GM12878 (cell line): ENCODE data around the gene VIPR1. TPM values are rescaled to one million over a fixed set of nuclear protein-coding genes. Genes with fewer than 3 reads are reported as not detected.

Experiments used
- ATAC-seq: fragments of 200-7000 bp; cut with Tn5 transposase; 3 replicates; pipeline ENCODE4 v1.9.1; 2020; ENCODE audit warnings: mild to moderate bottlenecking, moderate library complexity
- BruUV-seq: library from RNA; stranded (reverse); fragments of 400-500 nt; replicated peaks from 2 replicates; lab custom pipeline; 2021; lab: Mats Ljungman, UMichigan
- CTCF ChIA-PET: fragments of 300-600 bp; sonication (Branson Sonifier 250); formaldehyde crosslinking; extraction: SDS; loops from one replicate; lab custom pipeline; 2021; ENCODE audit warnings: inconsistent platforms; lab: Yijun Ruan, JAX
- POLR2A ChIA-PET: fragments of 350-600 bp; formaldehyde crosslinking; extraction: SDS; loops from one replicate; lab custom pipeline; 2021; ENCODE audit warnings: inconsistent platforms; lab: Charles Lee
- RAD21 ChIA-PET: fragments of 300-600 bp; sonication (Branson Sonifier 250); formaldehyde crosslinking; loops from one replicate; lab custom pipeline; 2023; ENCODE audit warnings: antibody characterized with exemption; ENCODE audit not compliant: unreplicated experiment; lab: Charles Lee
- SMC1A ChIA-PET: fragments of 300-600 bp; sonication (Branson Sonifier 250); formaldehyde crosslinking; loops from one replicate; lab custom pipeline; 2023; ENCODE audit not compliant: unreplicated experiment, uncharacterized antibody; lab: Charles Lee
- DNase-seq: peaks from one replicate; pipeline ENCODE4 v3.0.0-alpha.2; 2011; ENCODE audit warnings: low read depth, low spot score
- FAIRE-seq: peaks from 3 replicates; lab custom pipeline; 2011; peaks lifted over from hg19 to GRCh38; lab: Jason Lieb, UNC
- H2AFZ ChIP-seq: 2 replicates; pipeline ENCODE4 v1.6.0; 2011; ENCODE audit warnings: low read depth, low read length, control low read depth; ENCODE audit not compliant: control insufficient read depth
- H3K27ac ChIP-seq: 2 replicates; pipeline ENCODE4 v1.5.1; 2011; ENCODE audit warnings: control low read depth; ENCODE audit not compliant: control insufficient read depth, insufficient read depth
- H3K27me3 ChIP-seq, 2 experiments: replicated peaks in 1 of 2; 2 replicates each; pipeline versions ENCODE4 v1.6.0 to v1.6.1; 2011; ENCODE audit warnings: low read length in 1 of 2; ENCODE audit not compliant: control insufficient read depth in 2 of 2, insufficient read depth in 2 of 2
- H3K36me3 ChIP-seq, 2 experiments: 2 replicates each; pipeline ENCODE4 v1.5.1; 2011; ENCODE audit warnings: low read length in 1 of 2; ENCODE audit not compliant: control insufficient read depth in 2 of 2, insufficient read depth in 2 of 2
- H3K4me1 ChIP-seq: 2 replicates; pipeline ENCODE4 v1.6.1; 2011; ENCODE audit warnings: mild to moderate bottlenecking, low read length, moderate library complexity, mixed read lengths; ENCODE audit not compliant: control insufficient read depth, insufficient read depth
- H3K4me2 ChIP-seq: 2 replicates; pipeline ENCODE4 v1.6.0; 2011; ENCODE audit warnings: control low read depth; ENCODE audit not compliant: control insufficient read depth, insufficient read depth
- H3K4me3 ChIP-seq: fragments of 200-600 bp; sonication (generic); 2 replicates; pipeline ENCODE4 v1.5.1; 2016
- H3K79me2 ChIP-seq: 2 replicates; pipeline ENCODE4 v1.6.0; 2011; ENCODE audit warnings: low read length; ENCODE audit not compliant: control insufficient read depth, insufficient read depth
- H3K9ac ChIP-seq: 2 replicates; pipeline ENCODE4 v1.8.0; 2011; ENCODE audit warnings: low read length, control low read depth, mixed read lengths; ENCODE audit not compliant: control insufficient read depth, insufficient read depth
- H3K9me3 ChIP-seq: replicated peaks from 3 replicates; pipeline ENCODE4 v1.5.1; 2011; ENCODE audit warnings: mild to moderate bottlenecking, low read length; ENCODE audit not compliant: control insufficient read depth, insufficient read depth
- H4K20me1 ChIP-seq: 2 replicates; pipeline ENCODE4 v1.6.0; 2011; ENCODE audit not compliant: control insufficient read depth, insufficient read depth
- CHD2 ChIP-seq: IDR thresholded peaks from 2 replicates; pipeline ENCODE4 v1.6.1; 2011; ENCODE audit warnings: low read depth, low read length, improper control_type of control experiment, borderline replicate concordance
- E2F8 ChIP-seq: fragments of 450-650 bp; IDR thresholded peaks from 2 replicates; pipeline ENCODE4 v1.6.1; 2018; ENCODE audit warnings: mild to moderate bottlenecking, low read depth, moderate library complexity; ENCODE audit not compliant: partially characterized antibody
- E4F1 ChIP-seq: fragments of 450-650 bp; IDR thresholded peaks from 2 replicates; pipeline ENCODE4 v1.6.1; 2018; ENCODE audit warnings: borderline replicate concordance, mild to moderate bottlenecking; ENCODE audit not compliant: partially characterized antibody
- ESRRA ChIP-seq: IDR thresholded peaks from 2 replicates; pipeline ENCODE4 v1.6.1; 2012; ENCODE audit warnings: mild to moderate bottlenecking, low read length, improper control_type of control experiment
- HDAC2 ChIP-seq: fragments of 200-600 bp; sonication (generic); IDR thresholded peaks from 2 replicates; pipeline ENCODE4 v1.6.1; 2017
- IRF4 ChIP-seq: IDR thresholded peaks from 2 replicates; pipeline ENCODE4 v1.6.1; 2011; ENCODE audit warnings: low read depth, low read length
- KLF5 ChIP-seq: fragments of 450-650 bp; IDR thresholded peaks from 2 replicates; pipeline ENCODE4 v1.6.1; 2014; ENCODE audit warnings: mild to moderate bottlenecking; ENCODE audit not compliant: partially characterized antibody
- MLLT1 ChIP-seq: fragments of 450-650 bp; IDR thresholded peaks from 2 replicates; pipeline ENCODE4 v1.6.1; 2016; ENCODE audit warnings: mild to moderate bottlenecking
- RAD21 ChIP-seq: IDR thresholded peaks from 2 replicates; pipeline ENCODE4 v1.6.1; 2011; ENCODE audit warnings: mild to moderate bottlenecking, low read depth, low read length, moderate library complexity; ENCODE audit not compliant: insufficient read depth
- SMC3 ChIP-seq: IDR thresholded peaks from 2 replicates; pipeline ENCODE4 v1.6.1; 2011; ENCODE audit warnings: low read length, improper control_type of control experiment, borderline replicate concordance
- SREBF2 ChIP-seq: IDR thresholded peaks from 2 replicates; pipeline ENCODE4 v1.6.1; 2012; ENCODE audit warnings: mild to moderate bottlenecking, low read length
- TAF1 ChIP-seq: IDR thresholded peaks from 2 replicates; pipeline ENCODE4 v1.6.1; 2011; ENCODE audit warnings: mild to moderate bottlenecking, low read depth, low read length, borderline replicate concordance
- TBL1XR1 ChIP-seq: IDR thresholded peaks from 2 replicates; pipeline ENCODE4 v1.6.1; 2012; ENCODE audit warnings: low read depth, low read length, improper control_type of control experiment
- ZBED1 ChIP-seq: IDR thresholded peaks from 2 replicates; pipeline ENCODE4 v1.6.1; 2016; ENCODE audit warnings: borderline replicate concordance
- WGBS: methylation state at CpG from one replicate; pipeline ENCODE4 v1.1.6; 2016; ENCODE audit warnings: low lambda C conversion rate; ENCODE audit not compliant: insufficient replicate concordance, insufficient coverage; ENCODE audit errors: missing lambda C conversion rate; 5-methylcytosine and 5-hydroxymethylcytosine counted together
- in situ Hi-C: fragments of 300-500 bp; cut with MboI; formaldehyde crosslinking; loops from 9 replicates; pipeline ENCODE4 v1.14.3; 2018; ENCODE audit warnings: mixed read lengths
- intact Hi-C: fragments of 100-400 bp; cut with micrococcal nuclease; formaldehyde crosslinking; loops from one replicate; pipeline ENCODE4 v1.14.2; 2022; ENCODE audit not compliant: unreplicated experiment
- polyA plus RNA-seq, 11 experiments: library from polyadenylated mRNA; depleted of rRNA in 4 of 11; unstranded in 6 of 11; stranded (reverse) in 5 of 11; fragments of >200 nt; fragmentation: Nextera tagmentation in 4 of 11; fragmentation: Illumina TruSeq in 1 of 11; extraction: Ambion mirVana in 4 of 11; extraction: Trizol in 1 of 11; gene quantifications; 1 replicate in 1 of 11; 2 replicates in 10 of 11; pipeline versions ENCODE4 v1.2.1 to v1.2.3, GENCODE V29; 2011 to 2016; ENCODE audit warnings: inconsistent platforms in 2 of 11, missing spikeins in 2 of 11, low read depth in 1 of 11
- total RNA-seq, 4 experiments: library from RNA; depleted of rRNA in 3 of 4; stranded (reverse); fragments of >200 nt in 3 of 4; fragmentation: Illumina TruSeq in 1 of 4; extraction: Trizol in 1 of 4; gene quantifications; 2 replicates each; pipeline versions ENCODE4 v1.2.1 to v1.2.3, GENCODE V29; 2013 to 2021

VIPR1 gene
- total and polyA plus RNA-seq, 10 of the 15 experiments (the other 5 are each of a cell fraction or from before 2014, with no cell fraction given) = 0.03 to 0.28 (median 0.12) TPM; not detected in 6

- H3K4me2 ChIP-seq = no peak overlapping the region
- no TSS peak for BruUV-seq
- peaks cover 11% of the 10 kb centered on the region for H3K9me3 ChIP-seq
- no peak overlapping the region for H3K27ac ChIP-seq
- ChIA-PET POLR2A (interaction anchor here (1.0 kb wide), 1 partner anchor 13 kb away, joined by 8 read pairs; no protein-coding TSS in a partner anchor), SMC1A (interaction anchor here (0.6 kb wide), 1 partner anchor 25 kb away, joined by 4 read pairs; no protein-coding TSS in a partner anchor), RAD21 (interaction anchor here (0.8 kb wide), 1 partner anchor 35 kb away, joined by 4 read pairs; no protein-coding TSS in a partner anchor), CTCF (interaction anchor here (1.0 to 2.1 kb wide), 5 partner anchors 12 to 331 kb away, joined by 3 to 7 read pairs (median 4); partner anchors contain the start of gene NKTR)
- in situ Hi-C loops = loop anchor here (10.0 kb wide), 1 partner anchor 167 kb away; no protein-coding TSS in a partner anchor
- intact Hi-C loops = no loop called here
- H2AFZ ChIP-seq = no peak overlapping the region
- DNase-seq (no peak), FAIRE-seq (no peak), ATAC-seq (no peak)
- H3K4me3 ChIP-seq = no peak overlapping the region
- H3K79me2 ChIP-seq = peaks cover 30% of the 10 kb centered on the region
- peaks cover 3% of the 10 kb centered on the region for H3K4me1 ChIP-seq
- H3K9ac ChIP-seq = no peak overlapping the region
- no peaks in the 10 kb centered on the region for H3K27me3 ChIP-seq
- 98% methylated on average over 4 of the region's 4 CpGs for WGBS
- peaks cover 0 to 12% of the 10 kb centered on the region in 2 experiments; a peak in 3 of 4 replicates for H3K36me3 ChIP-seq
- no peaks in the 10 kb centered on the region for H4K20me1 ChIP-seq
- TF ChIP-seq E4F1 = no peak
- no peak for TF ChIP-seq CHD2
- TF ChIP-seq SREBF2 = no peak
- no peak for TF ChIP-seq TBL1XR1
- TF ChIP-seq E2F8 = no peak
- TF ChIP-seq TAF1 = no peak
- no peak for TF ChIP-seq ESRRA
- no peak for TF ChIP-seq ZBED1
- no peak for TF ChIP-seq HDAC2
- no peak for TF ChIP-seq SMC3
- no peak for TF ChIP-seq RAD21
- no peak for TF ChIP-seq MLLT1
- no peak for TF ChIP-seq IRF4
- TF ChIP-seq KLF5 = no peak
These were observed 75.6 kb downstream of the VIPR1 start for GRCh38 chr3:42578054-42578453.
